ENCODE results near the gene TCEAL6.

DNA sequence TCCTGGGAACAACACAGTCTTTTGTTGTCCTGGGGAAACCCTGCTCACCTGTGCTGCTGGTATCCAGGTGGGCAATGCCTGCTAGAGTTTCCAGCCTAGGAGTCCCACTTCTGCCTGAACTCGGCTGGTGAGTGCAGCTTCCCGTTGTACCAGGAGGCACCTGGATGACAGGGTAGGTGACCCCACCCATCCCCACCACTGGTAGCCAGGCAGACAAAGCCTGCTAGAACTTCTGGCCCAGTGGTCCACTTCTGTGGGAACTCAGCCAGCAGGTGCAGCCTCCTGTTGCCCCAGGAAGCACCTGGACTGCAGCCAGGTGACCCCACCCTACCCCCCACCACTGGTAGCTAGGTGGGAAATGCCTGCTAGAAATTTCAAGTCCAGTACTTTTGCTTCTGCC, 26.5 kb downstream of the TCEAL6 start:
- TF ChIP-seq, protein P1, sequence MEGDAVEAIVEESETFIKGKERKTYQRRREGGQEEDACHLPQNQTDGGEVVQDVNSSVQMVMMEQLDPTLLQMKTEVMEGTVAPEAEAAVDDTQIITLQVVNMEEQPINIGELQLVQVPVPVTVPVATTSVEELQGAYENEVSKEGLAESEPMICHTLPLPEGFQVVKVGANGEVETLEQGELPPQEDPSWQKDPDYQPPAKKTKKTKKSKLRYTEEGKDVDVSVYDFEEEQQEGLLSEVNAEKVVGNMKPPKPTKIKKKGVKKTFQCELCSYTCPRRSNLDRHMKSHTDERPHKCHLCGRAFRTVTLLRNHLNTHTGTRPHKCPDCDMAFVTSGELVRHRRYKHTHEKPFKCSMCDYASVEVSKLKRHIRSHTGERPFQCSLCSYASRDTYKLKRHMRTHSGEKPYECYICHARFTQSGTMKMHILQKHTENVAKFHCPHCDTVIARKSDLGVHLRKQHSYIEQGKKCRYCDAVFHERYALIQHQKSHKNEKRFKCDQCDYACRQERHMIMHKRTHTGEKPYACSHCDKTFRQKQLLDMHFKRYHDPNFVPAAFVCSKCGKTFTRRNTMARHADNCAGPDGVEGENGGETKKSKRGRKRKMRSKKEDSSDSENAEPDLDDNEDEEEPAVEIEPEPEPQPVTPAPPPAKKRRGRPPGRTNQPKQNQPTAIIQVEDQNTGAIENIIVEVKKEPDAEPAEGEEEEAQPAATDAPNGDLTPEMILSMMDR (IDR thresholded peaks at IDR 0.05; ENCODE audit: low read length), result no peak
- TF ChIP-seq EZH2 (optimal IDR thresholded peaks at IDR 0.05; ENCODE audit: low read depth, low read length), result no peak

Data from MM.1S (cell line).